Stimulated activated effector memory CD8-positive, alpha-beta T cell treated with anti-CD3 and anti-CD28 coated beads, Interleukin-12 subunit alpha, Interleukin-12 subunit beta, amount 100 ng/mL, for 72 hours (primary cell): ENCODE measurements around the gene CCL19.
A peak's percentile ranks its signal among the peaks of the same experiment; 100 is the strongest.
"Not testable (repeated sequence)": the region's sequence is repeated elsewhere in the genome, so short reads cannot be mapped to it uniquely, and the experiment has no call there.

Source experiments
- ATAC-seq: fragments of 150-1000 bp; cut with Tn5 transposase; 2 replicates; pipeline ENCODE4 v1.10.0; 2021
- DNase-seq, 2 donors: peaks; one replicate each; pipeline ENCODE4 v3.0.0; 2021 to 2022; ENCODE audit warnings: low spot score in 2 of 2
- H3K27ac Mint-ChIP-seq: one replicate; pipeline ENCODE4 v1.8.0; 2022; ENCODE audit warnings: mild to moderate bottlenecking, mixed read lengths
- H3K36me3 Mint-ChIP-seq: one replicate; pipeline ENCODE4 v1.8.0; 2022; ENCODE audit warnings: mild to moderate bottlenecking, mixed read lengths
- H3K4me1 Mint-ChIP-seq: one replicate; pipeline ENCODE4 v1.8.0; 2022; ENCODE audit warnings: mixed read lengths
- H3K4me3 Mint-ChIP-seq: one replicate; pipeline ENCODE4 v1.8.0; 2022; ENCODE audit warnings: mild to moderate bottlenecking, mixed read lengths
- H3K9me3 Mint-ChIP-seq: one replicate; pipeline ENCODE4 v1.8.0; 2022; ENCODE audit warnings: mixed read lengths

Gene CCL19

DNA sequence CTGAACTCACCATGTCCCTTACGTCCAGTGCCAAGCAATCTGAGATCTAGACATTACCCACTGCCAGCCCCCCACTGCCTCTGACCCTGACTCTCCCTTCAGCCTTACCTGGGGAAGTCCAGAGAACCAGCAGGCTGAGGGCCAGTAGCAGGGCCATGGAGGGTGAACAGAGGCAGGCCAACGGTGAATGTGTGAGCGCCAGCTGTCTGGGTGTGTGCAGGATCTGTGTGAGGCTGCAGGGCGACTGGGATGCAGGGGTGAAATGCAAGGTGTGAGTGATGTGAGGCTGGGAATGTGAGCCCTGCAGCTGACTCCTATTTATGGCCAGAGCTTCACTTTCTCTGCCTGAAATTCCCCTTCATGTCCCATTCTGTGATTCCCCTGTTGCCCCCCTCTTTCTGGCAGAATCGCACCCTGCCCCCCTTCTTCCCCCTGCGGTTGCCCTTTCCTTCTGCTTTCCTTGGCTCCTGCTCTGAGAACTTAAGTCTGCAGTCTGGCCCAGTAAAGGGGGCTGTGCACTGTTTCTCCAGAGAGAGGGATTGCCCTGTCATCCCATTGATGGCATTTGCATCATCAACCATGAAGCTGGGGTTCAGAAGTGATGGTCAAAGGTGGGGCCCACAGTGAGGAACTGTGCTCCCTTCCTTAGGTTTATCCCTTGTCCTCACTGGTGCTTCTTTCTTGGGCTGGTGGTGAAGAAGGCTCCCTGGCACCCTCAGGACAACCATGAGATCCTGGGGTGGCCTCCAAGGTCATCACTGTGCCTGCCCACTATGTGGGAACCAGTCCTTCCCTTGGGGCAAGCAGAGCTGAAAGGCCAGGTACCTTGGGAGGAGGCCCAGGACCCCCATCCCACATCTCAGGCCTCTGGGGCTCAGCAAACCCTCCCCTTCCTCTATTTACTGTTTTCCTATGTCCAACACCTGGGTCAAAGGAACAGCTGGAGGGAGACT, at the start of gene CCL19:
CCL19 (minus strand) TSS at position 294 of the 953 bp plus-strand sequence; CDS start at position 157, 137 bp downstream.
- no peak for ATAC-seq
- H3K36me3 Mint-ChIP-seq = no peaks in the 10 kb centered on the region

DNA sequence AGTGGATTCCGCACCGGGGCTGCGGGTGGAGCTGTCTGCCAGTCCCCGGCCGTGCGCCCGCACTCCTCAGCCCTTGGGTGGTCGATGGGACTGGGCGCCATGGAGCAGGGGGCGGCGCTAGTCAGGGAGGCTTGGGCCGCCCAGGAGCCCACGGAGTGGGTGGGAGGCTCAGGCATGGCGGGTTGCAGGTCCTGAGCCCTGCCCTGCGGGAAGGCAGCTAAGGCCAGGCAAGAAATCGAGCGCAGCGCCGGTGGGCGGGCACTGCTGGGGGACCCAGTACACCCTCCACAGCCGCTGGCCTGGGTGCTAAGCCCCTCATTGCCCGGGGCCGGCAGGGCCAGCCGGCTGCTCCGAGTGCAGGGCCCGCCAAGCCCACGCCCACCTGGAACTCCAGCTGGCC, 49.1 kb upstream of the CCL19 start:
- H3K4me1 Mint-ChIP-seq, H3K4me3 Mint-ChIP-seq, DNase-seq, ATAC-seq, H3K27ac Mint-ChIP-seq, H3K36me3 Mint-ChIP-seq, H3K9me3 Mint-ChIP-seq: not testable (repeated sequence)

More for the DNA sequence above, at the start of gene CCL19:
- no peaks in the 10 kb centered on the region for H3K9me3 Mint-ChIP-seq
- H3K4me3 Mint-ChIP-seq = no peak within 1 kb of the TSS
- no peak for DNase-seq
- no peak within 1 kb of the TSS for H3K27ac Mint-ChIP-seq
- H3K4me1 Mint-ChIP-seq = peaks cover 6% of the 10 kb centered on the region

DNA sequence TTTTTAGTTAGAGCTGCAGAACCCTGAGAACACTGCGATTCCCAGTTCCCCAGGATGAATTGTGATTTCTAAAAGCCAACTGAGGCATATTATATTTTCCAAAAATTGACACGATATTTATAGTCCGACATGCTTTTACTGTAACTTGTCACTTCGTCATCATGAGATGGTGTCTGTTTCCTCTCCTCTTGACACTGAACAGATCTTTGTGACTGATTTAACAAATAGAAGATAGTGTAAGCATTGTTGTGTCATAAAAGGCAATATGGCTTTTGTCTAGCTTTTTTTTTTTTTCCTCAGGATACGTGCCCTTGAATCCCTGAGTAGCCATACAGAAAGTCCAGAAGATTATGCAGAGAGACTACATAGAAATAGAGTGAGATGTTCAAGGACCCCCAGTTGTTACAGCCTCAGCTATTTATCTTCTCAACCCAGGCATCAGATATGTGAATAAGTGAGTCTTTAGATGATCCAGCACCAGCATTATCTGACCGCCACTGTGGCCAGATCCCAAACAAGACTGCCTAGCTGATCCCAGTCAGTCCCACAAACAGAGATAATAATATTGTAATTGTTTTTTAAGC, 46.7 kb upstream of the CCL19 start:
- no peak for ATAC-seq

GRCh38 chr9:34734720-34735119, 43.6 kb upstream of the CCL19 start:
- H3K27ac Mint-ChIP-seq = no peak overlapping the region
- H3K36me3 Mint-ChIP-seq = no peaks in the 10 kb centered on the region
- H3K4me3 Mint-ChIP-seq = no peak overlapping the region
- H3K9me3 Mint-ChIP-seq = no peaks in the 10 kb centered on the region
- no peaks in the 10 kb centered on the region for H3K4me1 Mint-ChIP-seq
- DNase-seq (no peak), ATAC-seq (no peak)

More for the DNA sequence above, 46.7 kb upstream of the CCL19 start:
- H3K9me3 Mint-ChIP-seq = no peaks in the 10 kb centered on the region
- no peak for DNase-seq
- H3K4me3 Mint-ChIP-seq = no peak overlapping the region
- H3K36me3 Mint-ChIP-seq = no peaks in the 10 kb centered on the region
- H3K4me1 Mint-ChIP-seq = no peaks in the 10 kb centered on the region
- H3K27ac Mint-ChIP-seq = no peak overlapping the region

DNA sequence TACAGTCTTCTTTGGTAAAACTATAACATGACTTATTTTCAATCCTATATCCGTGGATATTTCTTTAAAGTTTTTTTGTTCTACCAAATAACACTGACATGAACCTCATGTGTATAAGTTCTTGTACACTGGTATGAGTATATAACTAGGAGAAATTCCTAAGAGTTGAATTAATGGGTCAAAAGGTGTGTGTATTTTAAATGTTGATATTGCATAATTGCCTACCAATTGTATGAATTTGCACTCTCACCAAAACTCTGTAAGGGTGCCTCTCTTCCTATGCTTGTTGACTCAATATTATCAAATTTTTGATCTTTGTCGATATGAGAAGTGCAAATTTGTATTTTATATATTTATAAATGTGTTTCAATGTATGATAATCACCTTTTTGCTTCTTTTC, 41.8 kb upstream of the CCL19 start:
- ATAC-seq = no peak
- no peak for DNase-seq
- Mint-ChIP-seq H3K4me3 (no peak overlapping the region), H3K36me3 (no peaks in the 10 kb centered on the region), H3K9me3 (no peaks in the 10 kb centered on the region), H3K4me1 (no peaks in the 10 kb centered on the region), H3K27ac (no peak overlapping the region)

- H3K36me3 Mint-ChIP-seq = no peaks in the 10 kb centered on the region
- no peak overlapping the region for H3K27ac Mint-ChIP-seq
- H3K4me3 Mint-ChIP-seq = no peak overlapping the region
- DNase-seq (no peak), ATAC-seq (no peak)
- no peaks in the 10 kb centered on the region for H3K4me1 Mint-ChIP-seq
- no peaks in the 10 kb centered on the region for H3K9me3 Mint-ChIP-seq
These were observed 41.4 kb upstream of the CCL19 start for GRCh38 chr9:34732478-34732877.

GRCh38 chr9:34723141-34723540, 32.1 kb upstream of the CCL19 start:
- DNase-seq (peak in 1 of 2 donors; percentile 40), ATAC-seq (no peak)
- H3K4me1 Mint-ChIP-seq = no peaks in the 10 kb centered on the region
- no peaks in the 10 kb centered on the region for H3K9me3 Mint-ChIP-seq
- H3K4me3 Mint-ChIP-seq = no peak overlapping the region
- no peak overlapping the region for H3K27ac Mint-ChIP-seq
- no peaks in the 10 kb centered on the region for H3K36me3 Mint-ChIP-seq

- H3K36me3 Mint-ChIP-seq, DNase-seq, H3K9me3 Mint-ChIP-seq, H3K27ac Mint-ChIP-seq, ATAC-seq, H3K4me3 Mint-ChIP-seq, H3K4me1 Mint-ChIP-seq: not testable (repeated sequence)
These were observed 28.6 kb upstream of the CCL19 start for GRCh38 chr9:34719769-34720025.

GRCh38 chr9:34719021-34719768, 28.1 kb upstream of the CCL19 start:
- ATAC-seq = no peak
- no peak overlapping the region for H3K27ac Mint-ChIP-seq

GRCh38 chr9:34717996-34718614, 27.0 kb upstream of the CCL19 start:
- ATAC-seq = peak; percentile 33
- Mint-ChIP-seq H3K4me1 (no peaks in the 10 kb centered on the region), H3K9me3 (no peaks in the 10 kb centered on the region), H3K27ac (no peak overlapping the region), H3K4me3 (no peak overlapping the region), H3K36me3 (no peaks in the 10 kb centered on the region)
- DNase-seq = no peak

More at GRCh38 chr9:34719021-34719768, 28.1 kb upstream of the CCL19 start:
- no peak for DNase-seq
- H3K36me3 Mint-ChIP-seq = no peaks in the 10 kb centered on the region
- H3K9me3 Mint-ChIP-seq = no peaks in the 10 kb centered on the region
- H3K4me3 Mint-ChIP-seq = no peak overlapping the region
- no peaks in the 10 kb centered on the region for H3K4me1 Mint-ChIP-seq

GRCh38 chr9:34716711-34717110, 25.6 kb upstream of the CCL19 start:
- ATAC-seq = no peak
- no peak for DNase-seq
- Mint-ChIP-seq H3K4me1 (no peaks in the 10 kb centered on the region), H3K9me3 (no peaks in the 10 kb centered on the region), H3K4me3 (no peak overlapping the region), H3K36me3 (no peaks in the 10 kb centered on the region), H3K27ac (no peak overlapping the region)

- no peak overlapping the region for H3K27ac Mint-ChIP-seq
- H3K36me3 Mint-ChIP-seq = no peaks in the 10 kb centered on the region
- no peaks in the 10 kb centered on the region for H3K4me1 Mint-ChIP-seq
- H3K9me3 Mint-ChIP-seq = no peaks in the 10 kb centered on the region
- ATAC-seq (no peak), DNase-seq (no peak)
- no peak overlapping the region for H3K4me3 Mint-ChIP-seq
These were observed 24.7 kb upstream of the CCL19 start for GRCh38 chr9:34715639-34716215.

DNA sequence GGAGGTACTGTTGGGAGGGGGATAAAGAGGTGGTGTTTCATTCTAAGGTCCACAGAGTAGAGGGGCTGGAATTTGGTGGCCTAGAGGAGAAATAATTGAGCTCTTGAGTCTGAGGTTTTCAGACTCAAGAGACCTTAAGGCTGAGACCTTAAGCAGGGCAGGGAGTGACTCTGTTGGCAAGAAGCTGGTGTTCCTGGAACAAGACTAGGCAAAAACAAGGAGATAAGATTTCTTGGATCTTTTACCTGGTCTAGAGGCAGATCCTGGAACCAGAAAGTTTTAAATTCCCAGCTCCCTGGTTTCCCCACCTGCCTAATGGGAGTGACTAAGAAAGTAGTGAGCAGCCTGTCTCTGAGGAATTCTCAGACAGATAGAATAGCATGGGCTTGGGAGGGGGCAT, 22.9 kb upstream of the CCL19 start:
- DNase-seq (no peak), ATAC-seq (no peak)
- no peak overlapping the region for H3K27ac Mint-ChIP-seq
- H3K9me3 Mint-ChIP-seq = no peaks in the 10 kb centered on the region
- no peaks in the 10 kb centered on the region for H3K36me3 Mint-ChIP-seq
- H3K4me3 Mint-ChIP-seq = no peak overlapping the region
- no peaks in the 10 kb centered on the region for H3K4me1 Mint-ChIP-seq

- H3K4me1 Mint-ChIP-seq = no peaks in the 10 kb centered on the region
- no peak for ATAC-seq
- H3K36me3 Mint-ChIP-seq = no peaks in the 10 kb centered on the region
- H3K27ac Mint-ChIP-seq = no peak overlapping the region
- no peaks in the 10 kb centered on the region for H3K9me3 Mint-ChIP-seq
- no peak overlapping the region for H3K4me3 Mint-ChIP-seq
- no peak for DNase-seq
These were observed 21.1 kb upstream of the CCL19 start for GRCh38 chr9:34712140-34712539.

GRCh38 chr9:34710023-34710422, 18.9 kb upstream of the CCL19 start, which contains the start of gene CCL21:
TSS of gene CCL21 (minus strand) at chr9:34710136. CDS start at chr9:34710066, 70 bp downstream.
- Mint-ChIP-seq H3K27ac (no peak within 1 kb of the TSS), H3K4me3 (no peak within 1 kb of the TSS), H3K9me3 (no peaks in the 10 kb centered on the region), H3K4me1 (no peaks in the 10 kb centered on the region), H3K36me3 (no peaks in the 10 kb centered on the region)
- DNase-seq (no peak), ATAC-seq (peak; percentile 19)
